Measurements from ENCODE around the gene PHF12.

The PHF12 gene

DNA sequence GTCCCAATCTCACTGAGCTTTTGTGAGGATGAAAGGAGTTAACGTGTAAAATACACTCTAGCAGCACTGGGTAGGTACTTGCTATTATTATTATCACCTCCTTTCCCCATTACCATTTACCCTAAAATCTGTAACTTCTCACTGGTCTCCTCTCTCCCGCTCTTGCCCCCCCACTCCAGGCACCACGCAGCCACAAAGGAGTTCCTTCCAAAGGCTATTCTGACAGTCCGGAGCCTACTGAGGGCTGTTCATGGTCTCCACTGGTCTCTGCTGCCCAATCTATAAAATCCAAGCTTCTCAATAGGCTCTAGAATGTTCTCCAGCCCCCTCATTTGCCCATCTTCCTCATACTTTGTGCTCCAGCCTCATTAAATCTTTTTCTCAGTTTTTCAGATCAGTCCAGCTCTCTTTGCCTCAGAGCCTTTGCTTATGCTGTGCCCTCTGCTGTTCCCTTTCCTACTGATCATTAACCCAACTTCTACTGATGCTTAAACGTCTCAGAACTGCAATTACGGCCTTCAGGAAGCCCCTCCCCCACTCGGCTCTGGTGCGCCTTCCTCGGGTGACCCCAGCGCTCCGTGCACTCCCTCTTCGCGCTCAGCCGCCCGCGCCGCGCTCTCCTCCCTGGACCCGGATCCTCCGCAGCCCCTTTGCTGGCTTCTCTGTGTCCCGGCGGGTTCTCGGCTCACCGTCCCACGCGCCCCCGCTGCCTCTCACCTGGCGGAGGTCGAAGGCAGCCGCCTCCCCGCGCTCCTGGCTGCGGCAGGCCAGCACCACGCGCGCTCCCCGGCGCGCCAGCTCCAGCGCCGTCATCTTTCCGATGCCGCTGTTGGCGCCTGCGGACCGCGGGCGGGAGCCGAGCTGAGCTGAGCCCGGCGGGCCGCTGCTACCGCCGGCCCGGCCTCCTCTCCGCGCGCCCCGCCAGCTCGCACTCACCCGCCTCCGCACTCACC is 49.2 kb downstream of the PHF12 start:
- DNase-seq (ENCODE audit: insufficient read length, low spot score) (no peak), FAIRE-seq (no peak)
- TF ChIP-seq POLR2AphosphoS5 (IDR thresholded peaks at IDR 0.05; ENCODE audit: low read depth, low read length) (no peak), POU2F2 (IDR thresholded peaks at IDR 0.05; ENCODE audit: low read depth, low read length) (no peak), PAX5 (IDR thresholded peaks at IDR 0.05; ENCODE audit: insufficient read depth, low read length, severe bottlenecking) (no peak), TAF1 (IDR thresholded peaks at IDR 0.05; ENCODE audit: low read depth, low read length) (no peak), POLR2A (IDR thresholded peaks at IDR 0.05; ENCODE audit: low read depth, low read length) (no peak), SPI1 (IDR thresholded peaks at IDR 0.05; ENCODE audit: low read depth, low read length) (no peak)

DNA sequence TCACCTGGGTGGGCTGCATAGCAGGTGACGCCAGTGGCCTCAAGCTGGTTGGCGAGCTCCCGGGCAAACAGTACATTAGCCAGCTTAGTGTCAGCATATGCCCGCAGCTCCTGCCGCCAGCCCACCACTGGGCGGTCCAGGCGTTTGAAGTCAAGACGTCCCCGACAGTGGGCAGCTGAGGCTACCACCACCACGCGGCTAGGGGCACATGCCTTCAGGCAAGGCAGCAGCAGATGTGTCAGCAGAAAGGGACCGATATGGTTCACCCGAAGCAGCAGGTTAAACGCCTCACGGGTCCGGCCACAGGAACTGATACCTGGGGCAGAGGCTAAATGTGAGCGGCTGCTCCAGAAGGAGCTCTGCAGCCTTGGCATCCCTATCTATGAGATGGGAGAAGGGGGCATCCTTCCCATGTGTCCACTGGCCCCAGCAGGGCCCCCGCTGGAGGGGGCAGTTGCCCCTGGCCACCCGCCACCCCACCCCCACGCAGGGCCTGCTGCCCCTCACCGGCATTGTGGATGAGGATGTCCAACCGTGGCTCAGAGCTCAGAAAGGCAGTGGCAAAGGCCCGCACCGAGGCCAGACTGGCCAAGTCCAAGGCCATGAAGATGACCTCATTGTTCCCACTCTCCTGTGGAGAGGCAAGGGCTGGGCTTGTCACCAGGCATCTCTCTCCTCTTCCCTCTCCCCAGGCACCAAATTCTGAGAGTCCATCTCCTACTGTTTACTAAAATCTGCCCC is 50.2 kb downstream of the PHF12 start:
- DNase-seq (ENCODE audit: insufficient read length, low spot score) (no peak), FAIRE-seq (no peak)
- TF ChIP-seq POLR2A (IDR thresholded peaks at IDR 0.05; ENCODE audit: low read depth, low read length) (no peak), SPI1 (IDR thresholded peaks at IDR 0.05; ENCODE audit: low read depth, low read length) (peak; percentile 71), POLR2AphosphoS5 (IDR thresholded peaks at IDR 0.05; ENCODE audit: low read depth, low read length) (no peak)

DNA sequence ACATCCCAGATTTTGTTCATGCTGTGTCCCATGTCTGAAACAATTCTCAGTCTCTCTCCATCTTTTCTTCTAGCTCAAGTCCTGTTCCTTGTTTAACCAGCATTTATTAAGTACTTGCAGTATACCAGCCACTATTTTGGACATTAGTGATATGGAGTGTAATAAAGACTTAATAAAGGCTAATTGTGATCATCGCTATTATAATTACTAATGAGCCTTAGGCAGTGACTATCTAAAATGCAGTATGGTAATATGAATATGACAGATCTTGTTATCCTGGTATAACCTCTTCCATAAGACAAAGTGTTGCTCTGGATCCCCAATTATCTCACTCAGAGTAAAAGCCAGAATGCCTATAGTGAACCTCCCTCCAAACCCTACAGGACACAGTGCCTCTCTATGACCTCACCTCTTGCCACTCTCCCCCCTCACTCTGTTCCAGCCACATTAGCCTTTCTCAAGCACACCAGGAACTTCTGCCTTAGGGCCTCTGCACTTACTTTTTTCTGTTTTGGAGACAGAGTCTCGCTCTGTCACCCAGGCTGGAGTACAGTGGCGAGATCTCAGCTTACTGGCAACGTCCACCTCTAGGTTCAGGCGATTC is 52.0 kb downstream of the PHF12 start:
- no peak for DNase-seq (ENCODE audit: insufficient read length, low spot score)
- FAIRE-seq: no peak
- TF ChIP-seq SPI1 (IDR thresholded peaks at IDR 0.05; ENCODE audit: low read depth, low read length): no peak
- no peak for TF ChIP-seq POLR2AphosphoS5 (IDR thresholded peaks at IDR 0.05; ENCODE audit: low read depth, low read length)
- no peak for TF ChIP-seq POLR2A (IDR thresholded peaks at IDR 0.05; ENCODE audit: low read depth, low read length)
- no peak for TF ChIP-seq POU2F2 (IDR thresholded peaks at IDR 0.05; ENCODE audit: low read depth, low read length)
- TF ChIP-seq TAF1 (IDR thresholded peaks at IDR 0.05; ENCODE audit: low read depth, low read length): no peak
- TF ChIP-seq PAX5 (IDR thresholded peaks at IDR 0.05; ENCODE audit: insufficient read depth, low read length, severe bottlenecking): no peak

DNA sequence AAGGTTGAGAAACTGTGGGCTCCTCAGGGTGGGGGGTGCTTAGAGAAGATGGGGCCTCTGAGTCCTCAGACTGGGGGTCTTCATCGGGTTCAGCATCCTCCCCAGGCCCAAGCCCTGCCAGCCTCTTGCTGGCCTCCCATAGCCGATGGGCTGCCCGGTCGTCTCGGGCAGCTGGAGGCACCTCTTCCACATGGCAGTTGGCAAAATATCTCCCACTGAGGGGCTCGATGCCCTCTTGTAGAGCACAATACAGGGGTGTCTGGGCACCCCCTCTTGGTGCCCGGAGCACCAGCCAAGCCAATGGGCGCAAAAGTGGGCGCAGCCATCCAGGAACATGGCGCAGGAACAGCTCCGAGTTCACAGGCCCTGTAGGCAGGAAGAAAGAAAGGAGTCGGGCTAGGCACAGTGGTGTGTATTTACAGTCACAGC is 52.8 kb downstream of the PHF12 start:
- no peak for FAIRE-seq

DNA sequence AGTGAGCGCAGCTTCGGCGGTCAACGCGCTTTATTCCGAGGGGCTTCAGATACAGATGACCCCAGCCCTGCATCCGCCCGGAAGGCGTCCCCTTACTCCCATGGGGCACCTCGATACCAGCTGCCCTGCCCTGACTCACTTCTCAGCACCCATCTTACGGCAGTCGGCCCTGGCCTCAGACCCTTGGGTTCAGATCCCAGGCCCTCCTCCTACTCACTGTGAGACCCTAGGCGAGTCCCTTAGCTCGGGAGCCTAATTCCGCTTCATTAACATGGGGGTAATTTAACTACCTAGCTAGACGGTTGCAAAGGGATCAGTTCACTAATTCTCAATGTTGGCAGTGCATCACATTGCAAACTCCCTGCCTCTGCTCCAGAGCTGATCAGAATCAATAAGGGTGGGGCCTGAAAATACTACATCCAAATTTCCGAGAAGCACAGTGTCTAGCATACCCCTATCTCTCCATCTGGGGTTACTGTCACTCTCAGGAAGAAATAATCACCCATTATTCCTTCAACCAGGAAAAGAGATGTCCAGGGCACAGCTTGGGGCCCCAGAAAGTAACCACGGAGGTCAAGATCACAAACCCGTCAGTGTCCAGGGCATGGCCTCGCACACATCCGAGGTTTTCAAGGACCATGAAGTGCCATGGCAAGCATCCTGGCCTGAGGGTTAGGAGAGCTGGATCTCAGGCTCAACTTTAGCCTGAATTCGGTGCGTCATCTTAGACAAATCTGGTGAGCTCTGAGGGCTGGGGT is 53.4 kb downstream of the PHF12 start:
- no peak for DNase-seq (ENCODE audit: insufficient read length, low spot score)
- TF ChIP-seq PAX5 (IDR thresholded peaks at IDR 0.05; ENCODE audit: insufficient read depth, low read length, severe bottlenecking) (no peak), TAF1 (IDR thresholded peaks at IDR 0.05; ENCODE audit: low read depth, low read length) (no peak), POU2F2 (IDR thresholded peaks at IDR 0.05; ENCODE audit: low read depth, low read length) (no peak), SPI1 (IDR thresholded peaks at IDR 0.05; ENCODE audit: low read depth, low read length) (no peak), POLR2AphosphoS5 (IDR thresholded peaks at IDR 0.05; ENCODE audit: low read depth, low read length) (no peak), POLR2A (IDR thresholded peaks at IDR 0.05; ENCODE audit: low read depth, low read length) (no peak)
- peak; percentile 40 for FAIRE-seq

More for the DNA sequence above, 52.8 kb downstream of the PHF12 start:
- no peak for DNase-seq (ENCODE audit: insufficient read length, low spot score)
- no peak for TF ChIP-seq TAF1 (IDR thresholded peaks at IDR 0.05; ENCODE audit: low read depth, low read length)
- no peak for TF ChIP-seq POLR2AphosphoS5 (IDR thresholded peaks at IDR 0.05; ENCODE audit: low read depth, low read length)
- TF ChIP-seq SPI1 (IDR thresholded peaks at IDR 0.05; ENCODE audit: low read depth, low read length): no peak
- no peak for TF ChIP-seq POU2F2 (IDR thresholded peaks at IDR 0.05; ENCODE audit: low read depth, low read length)
- no peak for TF ChIP-seq POLR2A (IDR thresholded peaks at IDR 0.05; ENCODE audit: low read depth, low read length)
- no peak for TF ChIP-seq PAX5 (IDR thresholded peaks at IDR 0.05; ENCODE audit: insufficient read depth, low read length, severe bottlenecking)

DNA sequence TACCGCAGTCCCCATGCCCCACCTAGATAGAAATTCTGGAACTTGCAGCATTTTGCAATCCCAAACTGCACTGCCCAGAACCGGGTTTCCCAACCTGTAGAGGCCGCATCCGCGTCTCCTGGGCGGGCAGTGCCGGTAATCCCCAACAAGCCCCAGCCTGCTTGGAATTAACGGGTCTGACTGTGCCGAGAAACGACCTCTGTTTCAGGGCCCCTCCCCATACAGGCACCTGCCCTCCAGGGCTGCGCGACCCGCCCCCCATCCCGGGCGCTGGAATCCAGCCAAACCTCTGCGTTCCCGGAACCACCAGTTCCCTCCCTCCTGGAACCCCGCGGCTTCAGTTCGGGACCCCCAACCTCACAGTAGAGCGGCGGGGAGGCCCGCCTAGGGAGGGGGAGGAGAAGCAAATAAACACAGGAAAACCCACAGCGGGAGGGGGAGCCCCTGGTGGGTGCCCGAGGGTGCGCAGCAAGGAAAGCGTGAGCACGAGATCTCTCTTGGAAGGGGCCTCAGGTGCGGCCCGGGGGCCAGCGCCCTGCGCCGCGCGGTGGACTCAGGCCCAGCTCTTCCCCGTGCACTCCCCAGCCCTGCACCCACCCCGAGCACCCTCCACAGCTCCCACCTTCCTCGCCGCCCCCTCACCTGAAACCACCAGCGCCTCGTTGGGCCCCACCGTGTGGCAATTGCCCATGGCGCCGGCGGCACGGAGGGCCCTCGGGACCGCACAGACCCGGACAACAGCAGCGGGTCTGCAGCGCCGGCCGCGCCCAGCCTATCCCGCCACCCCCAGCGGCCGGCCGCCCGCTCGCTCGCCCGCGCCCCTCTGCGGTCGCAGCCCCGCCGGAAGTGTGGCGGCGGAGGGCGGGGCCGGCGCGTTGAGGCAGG is 54.2 kb downstream of the PHF12 start, which contains the start of gene FLOT2:
FLOT2 (minus strand) TSS at position 850 of the 885 bp plus-strand sequence; CDS start at position 691, 159 bp downstream.
- DNase-seq (ENCODE audit: insufficient read length, low spot score): no peak
- peak; percentile 71 for FAIRE-seq
- TF ChIP-seq PAX5 (IDR thresholded peaks at IDR 0.05; ENCODE audit: insufficient read depth, low read length, severe bottlenecking) (no peak), POLR2A (IDR thresholded peaks at IDR 0.05; ENCODE audit: low read depth, low read length) (peak; percentile 47; the same call in 1 of the 2 replicates)

DNA sequence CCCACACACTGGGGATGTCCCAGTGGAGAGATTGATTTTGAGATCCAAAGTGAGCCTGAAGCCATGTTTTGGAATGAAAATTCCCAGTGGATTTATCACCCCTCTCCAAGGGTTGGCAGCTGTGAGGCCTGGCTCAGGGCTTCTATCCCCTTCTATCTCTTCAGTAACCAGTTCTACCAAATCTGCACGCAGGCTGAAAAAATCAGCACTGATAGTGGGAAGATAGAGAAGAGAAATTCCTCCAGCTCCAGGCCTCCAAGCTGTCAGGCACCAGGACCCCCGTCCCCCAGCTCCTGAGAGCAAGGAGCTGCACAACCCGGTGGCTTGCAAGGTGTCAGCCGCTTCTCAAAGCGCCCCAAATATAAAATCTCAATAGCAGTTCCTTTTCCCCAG is 54.8 kb downstream of the PHF12 start:
- DNase-seq (ENCODE audit: insufficient read length, low spot score) (no peak), FAIRE-seq (no peak)

DNA sequence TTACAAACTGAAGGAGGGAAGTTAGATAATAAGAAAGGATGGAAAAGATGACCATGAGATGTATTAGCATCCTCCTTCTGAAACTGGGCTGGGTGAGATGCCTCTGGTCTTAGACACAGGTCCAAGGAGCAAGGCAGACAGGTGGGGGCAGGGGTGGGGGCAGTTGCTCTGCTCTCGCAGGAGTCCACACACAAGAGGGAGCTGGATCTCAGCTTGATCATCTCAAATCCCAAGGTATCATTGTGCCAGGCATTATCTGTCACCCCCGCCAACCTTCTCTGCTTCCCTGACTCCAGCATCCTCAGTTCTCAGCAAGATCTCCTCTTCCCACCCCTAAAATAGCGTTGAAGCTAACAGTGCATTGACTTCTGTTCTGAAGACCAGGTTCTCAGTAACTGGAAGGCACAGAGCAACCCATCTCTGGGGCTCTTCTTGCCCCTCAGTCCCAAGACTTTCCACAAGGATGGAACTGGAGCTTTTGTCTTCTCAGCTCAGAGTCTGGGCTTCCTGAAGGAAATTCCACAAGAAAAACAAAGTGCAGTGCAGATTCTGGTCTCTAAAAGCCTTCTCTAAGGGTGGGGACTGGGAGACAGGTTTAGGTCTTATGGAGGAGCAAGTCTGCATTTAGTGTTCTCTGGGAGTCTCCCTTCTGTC is 55.4 kb downstream of the PHF12 start:
- TF ChIP-seq POLR2AphosphoS5 (IDR thresholded peaks at IDR 0.05; ENCODE audit: low read depth, low read length) (no peak), TAF1 (IDR thresholded peaks at IDR 0.05; ENCODE audit: low read depth, low read length) (no peak), POLR2A (IDR thresholded peaks at IDR 0.05; ENCODE audit: low read depth, low read length) (no peak), PAX5 (IDR thresholded peaks at IDR 0.05; ENCODE audit: insufficient read depth, low read length, severe bottlenecking) (no peak)
- DNase-seq (ENCODE audit: insufficient read length, low spot score): no peak
- no peak for FAIRE-seq

More for the DNA sequence above, 54.8 kb downstream of the PHF12 start:
- TF ChIP-seq POLR2AphosphoS5 (IDR thresholded peaks at IDR 0.05; ENCODE audit: low read depth, low read length) (no peak), POLR2A (IDR thresholded peaks at IDR 0.05; ENCODE audit: low read depth, low read length) (no peak)
